Fibroblast of skin of back (primary cell): Measurements from ENCODE around the gene IMMP2L.
"Not testable (repeated sequence)": the region's sequence is repeated elsewhere in the genome, so short reads cannot be mapped to it uniquely, and the experiment has no call there.

ENCODE experiments used
- DNase-seq: peaks from one replicate; pipeline ENCODE4 v3.0.0-alpha.2; 2013

Gene IMMP2L

GRCh38 chr7:111459065-111459756, 103.1 kb downstream of the IMMP2L start:
- no peak for DNase-seq

- not testable (repeated sequence) for DNase-seq
These were observed 111.6 kb downstream of the IMMP2L start for GRCh38 chr7:111450705-111451104.

- not testable (repeated sequence) for DNase-seq
These were observed 114.8 kb downstream of the IMMP2L start for GRCh38 chr7:111447502-111447901.

GRCh38 chr7:111439977-111440376, 122.3 kb downstream of the IMMP2L start:
- DNase-seq, result peak; percentile 46

- peak; percentile 81 for DNase-seq
These were observed 123.7 kb downstream of the IMMP2L start for GRCh38 chr7:111438369-111439289.

GRCh38 chr7:111437736-111438135, 124.6 kb downstream of the IMMP2L start:
- no peak for DNase-seq

- no peak for DNase-seq
These were observed 125.7 kb downstream of the IMMP2L start for GRCh38 chr7:111436608-111437007.

GRCh38 chr7:111433426-111433825, 128.9 kb downstream of the IMMP2L start:
- no peak for DNase-seq

- DNase-seq, result peak; percentile 29
These were observed 132.5 kb downstream of the IMMP2L start for GRCh38 chr7:111429781-111430180.

- DNase-seq, result peak; percentile 79
These were observed 137.5 kb downstream of the IMMP2L start for GRCh38 chr7:111424768-111425167.

GRCh38 chr7:111414374-111414773, 147.9 kb downstream of the IMMP2L start:
- DNase-seq, result no peak

GRCh38 chr7:111413739-111414138, 148.6 kb downstream of the IMMP2L start:
- no peak for DNase-seq

GRCh38 chr7:111410899-111411298, 151.4 kb downstream of the IMMP2L start:
- no peak for DNase-seq

GRCh38 chr7:111409714-111410422, 152.4 kb downstream of the IMMP2L start:
- peak; percentile 85 for DNase-seq

- DNase-seq, result no peak
These were observed 153.6 kb downstream of the IMMP2L start for GRCh38 chr7:111408724-111409123.

GRCh38 chr7:111407258-111407657, 155.0 kb downstream of the IMMP2L start:
- DNase-seq, result no peak

GRCh38 chr7:111405621-111406020, 156.7 kb downstream of the IMMP2L start:
- no peak for DNase-seq

- peak; percentile 50 for DNase-seq
These were observed 160.8 kb downstream of the IMMP2L start for GRCh38 chr7:111401516-111401915.

GRCh38 chr7:111400088-111400487, 162.2 kb downstream of the IMMP2L start:
- DNase-seq, result no peak

- no peak for DNase-seq
These were observed 167.4 kb downstream of the IMMP2L start for GRCh38 chr7:111394891-111395290.

- DNase-seq, result peak; percentile 63
These were observed 169.1 kb downstream of the IMMP2L start for GRCh38 chr7:111393011-111393754.

- no peak for DNase-seq
These were observed 170.0 kb downstream of the IMMP2L start for GRCh38 chr7:111392294-111392693.
